ENCODE data around the gene C4orf54. TPM values are rescaled to one million over a fixed set of nuclear protein-coding genes. Genes with fewer than 3 reads are reported as not detected.

C4orf54 gene
- total RNA-seq, 1 donor from 2014 or later = 1.3 TPM

GRCh38 chr4:99654361-99654761, 3.3 kb downstream of the C4orf54 start:
- DNase-seq (ENCODE audit: low spot score) = no peak
- intact Hi-C loops (cut with DNase I) = loop anchor here (10.0 kb wide), 1 partner anchor 70 kb away; no protein-coding TSS in a partner anchor

DNA sequence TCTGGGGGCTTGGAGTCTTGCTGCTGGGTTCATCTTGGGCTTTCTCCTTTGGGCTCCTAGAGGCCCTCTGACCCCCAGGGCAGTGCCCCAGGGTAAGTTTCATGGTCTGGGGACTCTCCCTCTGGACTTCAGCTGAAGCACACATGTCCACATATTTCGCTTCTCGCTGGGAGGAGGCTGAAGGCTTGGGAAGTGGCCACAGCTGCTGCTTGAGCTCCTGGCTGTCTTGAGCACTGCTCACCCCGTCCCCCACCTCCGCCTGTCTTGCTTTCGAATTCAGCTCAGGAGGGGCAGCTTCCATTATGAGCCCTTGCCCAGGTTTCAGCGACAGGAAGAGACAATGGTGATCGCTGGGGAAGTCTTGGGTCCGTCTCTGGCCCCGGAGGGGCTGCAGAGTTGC, 3.7 kb downstream of the C4orf54 start:
- intact Hi-C loops (cut with DNase I) = loop anchor here (10.0 kb wide), 1 partner anchor 71 kb away; no protein-coding TSS in a partner anchor
- DNase-seq (ENCODE audit: low spot score) = no peak

DNA sequence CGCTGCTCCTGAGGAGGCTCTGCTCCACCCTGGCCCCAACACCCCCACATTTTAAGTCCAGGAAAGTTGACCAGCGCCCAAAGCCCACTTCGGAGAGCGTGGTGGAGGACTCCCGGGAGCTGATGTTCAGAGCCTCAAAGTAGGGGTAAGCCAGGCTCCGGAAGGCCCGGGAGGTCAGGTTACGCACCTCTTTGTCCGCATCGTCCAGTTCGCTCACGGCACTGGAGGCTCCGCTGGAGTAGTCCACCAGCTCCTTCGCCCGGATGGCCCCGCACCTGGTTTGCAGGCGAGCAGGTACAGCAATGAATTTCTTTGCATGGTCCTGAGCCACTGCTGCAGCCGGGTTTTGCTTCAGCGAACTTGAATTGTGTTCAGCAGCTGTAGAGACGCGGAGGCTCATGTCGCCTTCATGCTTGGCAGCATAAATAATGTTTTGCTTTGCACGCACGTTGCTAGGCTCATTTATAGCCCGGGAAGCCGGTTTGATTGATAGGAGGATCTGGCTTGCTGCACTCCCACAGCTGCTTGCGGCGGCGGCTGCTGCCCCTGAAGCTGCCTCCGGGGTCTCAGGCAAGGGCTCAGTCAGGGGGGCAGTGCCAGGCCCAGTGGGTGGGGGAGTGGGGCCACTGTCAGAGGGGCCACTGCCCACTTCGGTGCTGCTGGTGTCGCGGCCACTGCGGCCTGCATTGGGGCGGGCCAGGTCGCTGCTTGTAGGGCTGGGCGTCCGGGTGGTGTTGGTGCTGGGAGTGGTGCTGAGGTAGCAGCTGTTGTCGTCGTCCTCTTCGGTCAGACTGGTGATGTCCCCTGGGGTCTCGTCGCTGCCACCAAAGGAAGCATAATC, 4.8 kb downstream of the C4orf54 start:
- no peak for DNase-seq (ENCODE audit: low spot score)
- intact Hi-C loops (cut with DNase I) = loop anchor here (10.0 kb wide), 1 partner anchor 72 kb away; no protein-coding TSS in a partner anchor

GRCh38 chr4:99651811-99652485, 5.7 kb downstream of the C4orf54 start:
- intact Hi-C loops (cut with DNase I) = loop anchor here (10.0 kb wide), 1 partner anchor 73 kb away; no protein-coding TSS in a partner anchor
- DNase-seq (ENCODE audit: low spot score) = no peak

- intact Hi-C loops (cut with DNase I) = loop anchor here (10.0 kb wide), 1 partner anchor 74 kb away; no protein-coding TSS in a partner anchor
- DNase-seq (ENCODE audit: low spot score) = no peak
Observed at GRCh38 chr4:99651016-99651769, 6.4 kb downstream of the C4orf54 start.

GRCh38 chr4:99649778-99650177, 7.8 kb downstream of the C4orf54 start:
- no peak for DNase-seq (ENCODE audit: low spot score)
- intact Hi-C loops (cut with DNase I) = loop anchor here (10.0 kb wide), 2 partner anchors 75 to 155 kb away; no protein-coding TSS in a partner anchor

DNA sequence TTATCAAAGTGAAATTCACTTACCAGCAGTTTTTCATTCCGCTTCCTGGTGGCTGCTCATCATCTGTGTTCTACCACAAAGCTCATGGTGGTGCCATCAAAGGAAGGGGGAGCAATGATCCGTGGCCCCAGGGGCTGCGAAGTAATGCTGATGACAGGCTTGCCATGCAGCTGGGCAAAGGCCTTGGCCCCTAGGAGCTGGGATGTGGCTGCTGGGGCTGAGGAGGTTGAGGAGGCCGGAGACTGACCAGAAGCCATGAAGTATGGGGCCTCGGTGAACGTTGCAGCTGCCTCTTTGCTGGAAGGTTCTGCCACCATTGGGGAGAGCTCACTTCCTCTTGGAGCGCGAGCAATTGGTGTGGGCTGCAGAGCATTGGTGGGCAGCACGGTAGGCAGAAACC, 8.4 kb downstream of the C4orf54 start:
- intact Hi-C loops (cut with DNase I) = loop anchor here (10.0 kb wide), 1 partner anchor 156 kb away; no protein-coding TSS in a partner anchor
- no peak for DNase-seq (ENCODE audit: low spot score)

DNA sequence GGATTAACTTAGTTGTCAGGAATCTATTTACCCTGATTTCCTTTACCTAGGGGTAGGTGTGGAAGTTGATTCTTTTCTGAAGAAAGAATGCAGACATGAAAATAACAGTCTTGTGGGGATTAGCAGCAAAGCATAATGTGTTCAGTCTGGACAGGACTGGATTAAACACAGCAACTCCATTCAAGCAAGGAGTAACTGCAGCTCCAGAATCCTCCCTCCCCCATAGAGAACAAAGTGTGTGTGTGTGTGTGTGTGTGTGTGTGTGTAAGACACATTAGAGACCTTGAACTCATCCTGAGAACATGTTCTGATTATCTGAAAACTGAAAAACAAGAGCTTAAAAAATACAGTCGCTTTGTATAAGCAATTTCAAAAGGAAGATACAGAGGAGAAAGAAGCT, 9.3 kb downstream of the C4orf54 start:
- intact Hi-C loops (cut with DNase I) = loop anchor here (10.0 kb wide), 1 partner anchor 156 kb away; no protein-coding TSS in a partner anchor
- DNase-seq (ENCODE audit: low spot score) = no peak

- intact Hi-C loops (cut with DNase I) = loop anchor here (10.0 kb wide), 1 partner anchor 158 kb away; no protein-coding TSS in a partner anchor
- DNase-seq (ENCODE audit: low spot score) = no peak
Observed at GRCh38 chr4:99647071-99647470, 10.6 kb downstream of the C4orf54 start.

GRCh38 chr4:99645638-99646037, 12.0 kb downstream of the C4orf54 start:
- DNase-seq (ENCODE audit: low spot score) = no peak
- intact Hi-C loops (cut with DNase I) = loop anchor here (10.0 kb wide), 1 partner anchor 159 kb away; no protein-coding TSS in a partner anchor

DNA sequence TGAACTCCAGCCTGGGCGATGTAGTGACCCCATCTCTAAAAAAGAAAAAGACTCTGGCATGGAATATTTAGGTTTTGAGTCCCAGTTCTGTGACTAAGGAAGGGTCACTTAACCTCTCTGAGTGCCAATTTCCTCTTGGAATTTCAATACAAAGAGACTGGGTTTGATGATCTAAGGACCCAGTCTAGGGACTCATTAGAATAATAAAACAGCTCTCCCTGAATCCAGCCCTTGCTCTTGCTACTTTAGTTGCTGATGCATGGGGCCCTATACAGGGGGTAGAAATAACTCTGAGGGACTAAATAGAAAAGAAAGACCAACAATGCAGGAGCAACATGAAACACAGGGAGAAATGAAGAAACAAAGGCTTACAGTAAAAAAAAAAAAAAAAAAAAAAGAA, 12.6 kb downstream of the C4orf54 start:
- DNase-seq (ENCODE audit: low spot score) = no peak
- intact Hi-C loops (cut with DNase I) = loop anchor here (10.0 kb wide), 1 partner anchor 160 kb away; no protein-coding TSS in a partner anchor

GRCh38 chr4:99644453-99644852, 13.2 kb downstream of the C4orf54 start:
- intact Hi-C loops (cut with DNase I) = loop anchor here (10.0 kb wide), 1 partner anchor 160 kb away; no protein-coding TSS in a partner anchor
- no peak for DNase-seq (ENCODE audit: low spot score)

- DNase-seq (ENCODE audit: low spot score) = no peak
- intact Hi-C loops (cut with DNase I) = loop anchor here (1.0 to 10.0 kb wide), 2 partner anchors 26 to 162 kb away; no protein-coding TSS in a partner anchor
Observed at GRCh38 chr4:99642725-99643489, 14.7 kb downstream of the C4orf54 start.

DNA sequence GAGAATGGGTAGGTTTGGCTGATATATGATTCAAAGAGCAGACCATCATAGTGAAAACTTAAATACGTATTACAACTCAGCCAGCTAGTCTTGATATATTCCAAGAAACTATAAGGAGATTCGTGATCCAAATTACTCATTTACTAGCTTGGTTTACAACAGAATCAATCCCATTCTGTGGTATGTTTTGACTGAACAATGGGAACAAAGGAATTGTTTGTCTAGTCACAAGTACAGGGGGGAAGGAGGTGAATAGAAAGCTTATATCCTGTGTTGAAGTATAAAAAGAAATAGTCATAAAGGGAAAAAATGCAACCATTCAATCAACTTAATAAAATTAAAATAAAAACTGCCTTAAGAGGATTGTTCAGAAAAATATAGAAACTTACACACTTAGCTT, 17.0 kb downstream of the C4orf54 start:
- intact Hi-C loops (cut with DNase I) = loop anchor here (10.0 kb wide), 1 partner anchor 164 kb away; no protein-coding TSS in a partner anchor

GRCh38 chr4:99637174-99637573, 20.5 kb downstream of the C4orf54 start:
- no peak for DNase-seq (ENCODE audit: low spot score)
- intact Hi-C loops (cut with DNase I) = no loop called here

More for the DNA sequence above, 17.0 kb downstream of the C4orf54 start:
- DNase-seq (ENCODE audit: low spot score) = no peak

DNA sequence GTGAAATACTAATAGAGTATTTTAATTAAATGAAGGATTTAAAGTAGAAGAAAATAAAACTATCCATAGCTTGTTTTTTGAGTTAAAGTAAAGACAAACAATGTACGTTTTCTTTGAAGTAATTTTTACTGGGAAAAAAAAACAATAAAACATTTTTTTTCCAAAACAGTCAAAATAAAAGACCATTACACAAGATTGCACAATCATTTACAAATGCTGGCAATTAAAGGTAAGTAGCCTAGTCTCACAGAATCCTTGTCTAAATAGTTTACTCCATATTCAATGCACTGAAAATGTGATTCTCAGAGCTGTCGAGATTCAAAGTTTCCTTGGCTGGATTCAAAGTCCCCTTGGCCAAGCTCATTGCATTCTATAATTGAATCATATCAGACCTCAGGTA, 21.2 kb downstream of the C4orf54 start:
- DNase-seq (ENCODE audit: low spot score) = no peak
- intact Hi-C loops (cut with DNase I) = no loop called here

GRCh38 chr4:99635601-99636000, 22.0 kb downstream of the C4orf54 start:
- intact Hi-C loops (cut with DNase I) = no loop called here
- DNase-seq (ENCODE audit: low spot score) = no peak

- intact Hi-C loops (cut with DNase I) = no loop called here
- DNase-seq (ENCODE audit: low spot score) = no peak
Observed at GRCh38 chr4:99634742-99635360, 22.8 kb downstream of the C4orf54 start.
